Measurements from ENCODE around the gene DLG1.

- TF ChIP-seq CTCF (IDR thresholded peaks at IDR 0.05) (no peak), POLR2A (IDR thresholded peaks at IDR 0.05) (no peak)
Measured at GRCh38 chr3:197122394-197122793, 176.0 kb downstream of the DLG1 start.
